Right atrium auricular region (tissue), 2 donors: ENCODE measurements around the gene TRABD2A. TPM values are rescaled to one million over a fixed set of nuclear protein-coding genes. Genes with fewer than 3 reads are reported as not detected.

Experiments used
- DNase-seq: peaks from one replicate; pipeline ENCODE4 v3.0.0-alpha.2; 2019; ENCODE audit warnings: low spot score
- H3K27ac ChIP-seq, 2 donors: fragments of 200-600 bp; sonication (generic); 1 replicate in 1 of 2; 2 replicates in 1 of 2; pipeline ENCODE4 v1.5.1; 2016 to 2019
- H3K27me3 ChIP-seq, 2 donors: fragments of 200-600 bp; sonication (generic); one replicate each; pipeline versions ENCODE4 v1.5.1 to v1.6.0; 2017 to 2019
- H3K36me3 ChIP-seq: fragments of 200-600 bp; sonication (generic); one replicate; pipeline ENCODE4 v1.5.1; 2016
- H3K4me1 ChIP-seq, 2 donors: fragments of 200-600 bp; sonication (generic); one replicate each; pipeline versions ENCODE4 v1.5.1 to v1.6.0; 2017 to 2019
- H3K4me3 ChIP-seq, 2 donors: fragments of 200-600 bp; sonication (generic); 1 replicate in 1 of 2; 2 replicates in 1 of 2; pipeline ENCODE4 v1.5.1; 2017 to 2019; ENCODE audit warnings: mild to moderate bottlenecking in 1 of 2, moderate library complexity in 1 of 2
- H3K9me3 ChIP-seq, 2 donors: fragments of 200-600 bp; sonication (generic); one replicate each; pipeline ENCODE4 v1.5.1; 2019
- total RNA-seq, 2 donors: library from RNA; depleted of rRNA; stranded (reverse); fragments of >200 nt; gene quantifications; one replicate each; pipeline ENCODE4 v1.1.0, GENCODE V29; 2016
- TF ChIP-seq, protein P1 (sequence below), 2 donors: fragments of 200-600 bp; sonication (generic); IDR thresholded peaks; one replicate each; pipeline ENCODE4 v1.5.1; 2019; ENCODE audit warnings: antibody characterized with exemption in 2 of 2

TRABD2A gene
- total RNA-seq, 2 donors from 2014 or later: 1.2 to 1.7 TPM

GRCh38 chr2:84894758-84895520 is 14.1 kb upstream of the TRABD2A start:
- H3K36me3 ChIP-seq: no peaks in the 10 kb centered on the region
- peaks cover 0 to 26% of the 10 kb centered on the region in 2 donors for H3K4me1 ChIP-seq
- no peaks in the 10 kb centered on the region for H3K27me3 ChIP-seq
- TF ChIP-seq, protein P1, sequence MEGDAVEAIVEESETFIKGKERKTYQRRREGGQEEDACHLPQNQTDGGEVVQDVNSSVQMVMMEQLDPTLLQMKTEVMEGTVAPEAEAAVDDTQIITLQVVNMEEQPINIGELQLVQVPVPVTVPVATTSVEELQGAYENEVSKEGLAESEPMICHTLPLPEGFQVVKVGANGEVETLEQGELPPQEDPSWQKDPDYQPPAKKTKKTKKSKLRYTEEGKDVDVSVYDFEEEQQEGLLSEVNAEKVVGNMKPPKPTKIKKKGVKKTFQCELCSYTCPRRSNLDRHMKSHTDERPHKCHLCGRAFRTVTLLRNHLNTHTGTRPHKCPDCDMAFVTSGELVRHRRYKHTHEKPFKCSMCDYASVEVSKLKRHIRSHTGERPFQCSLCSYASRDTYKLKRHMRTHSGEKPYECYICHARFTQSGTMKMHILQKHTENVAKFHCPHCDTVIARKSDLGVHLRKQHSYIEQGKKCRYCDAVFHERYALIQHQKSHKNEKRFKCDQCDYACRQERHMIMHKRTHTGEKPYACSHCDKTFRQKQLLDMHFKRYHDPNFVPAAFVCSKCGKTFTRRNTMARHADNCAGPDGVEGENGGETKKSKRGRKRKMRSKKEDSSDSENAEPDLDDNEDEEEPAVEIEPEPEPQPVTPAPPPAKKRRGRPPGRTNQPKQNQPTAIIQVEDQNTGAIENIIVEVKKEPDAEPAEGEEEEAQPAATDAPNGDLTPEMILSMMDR (IDR thresholded peaks at IDR 0.05): no peak
- no peak for DNase-seq
- no peaks in the 10 kb centered on the region for H3K9me3 ChIP-seq
- no peak overlapping the region for H3K27ac ChIP-seq
- H3K4me3 ChIP-seq: no peak overlapping the region

GRCh38 chr2:84894131-84894586 is 13.3 kb upstream of the TRABD2A start:
- Histone ChIP-seq H3K27ac (no peak overlapping the region), H3K36me3 (no peaks in the 10 kb centered on the region)

GRCh38 chr2:84891355-84892010 is 10.6 kb upstream of the TRABD2A start:
- H3K27ac ChIP-seq: no peak overlapping the region
- peaks cover 0 to 18% of the 10 kb centered on the region in 2 donors for H3K4me1 ChIP-seq
- no peak overlapping the region for H3K4me3 ChIP-seq
- no peaks in the 10 kb centered on the region for H3K9me3 ChIP-seq
- H3K36me3 ChIP-seq: no peaks in the 10 kb centered on the region
- TF ChIP-seq, protein P1 (IDR thresholded peaks at IDR 0.05): no peak
- no peaks in the 10 kb centered on the region for H3K27me3 ChIP-seq
- peak; percentile 57 for DNase-seq

More at GRCh38 chr2:84894131-84894586, 13.3 kb upstream of the TRABD2A start:
- no peak for DNase-seq
- TF ChIP-seq, protein P1 (IDR thresholded peaks at IDR 0.05): no peak
- Histone ChIP-seq H3K4me3 (no peak overlapping the region), H3K27me3 (no peaks in the 10 kb centered on the region), H3K9me3 (no peaks in the 10 kb centered on the region), H3K4me1 (peaks cover 0 to 26% of the 10 kb centered on the region in 2 donors)

- peak; percentile 44 for DNase-seq
- no peaks in the 10 kb centered on the region for H3K27me3 ChIP-seq
- no peaks in the 10 kb centered on the region for H3K9me3 ChIP-seq
- H3K27ac ChIP-seq: peak overlapping the region in 1 of 2 donors; percentile 10
- peaks cover 0 to 9% of the 10 kb centered on the region in 2 donors for H3K4me1 ChIP-seq
- TF ChIP-seq, protein P1 (IDR thresholded peaks at IDR 0.05): no peak
- no peaks in the 10 kb centered on the region for H3K36me3 ChIP-seq
- peak overlapping the region in 1 of 2 donors; percentile 17 for H3K4me3 ChIP-seq
These were observed 8.4 kb upstream of the TRABD2A start for GRCh38 chr2:84889332-84889731.

- H3K27me3 ChIP-seq: no peaks in the 10 kb centered on the region
- H3K4me1 ChIP-seq: peaks cover 0 to 8% of the 10 kb centered on the region in 2 donors
- no peaks in the 10 kb centered on the region for H3K36me3 ChIP-seq
- TF ChIP-seq, protein P1 (IDR thresholded peaks at IDR 0.05): no peak
- H3K4me3 ChIP-seq: peak overlapping the region in 1 of 2 donors; percentile 17
- peak; percentile 59 for DNase-seq
- H3K27ac ChIP-seq: peak overlapping the region in 1 of 2 donors; percentile 10
- no peaks in the 10 kb centered on the region for H3K9me3 ChIP-seq
These were observed 7.8 kb upstream of the TRABD2A start for GRCh38 chr2:84888401-84889276.
